IPS-18a (cell line): ENCODE results near the gene UBASH3A.

Source experiments
- H3K27ac ChIP-seq: one replicate; pipeline ENCODE4 v1.5.1; 2013; ENCODE audit warnings: low read length
- H3K27me3 ChIP-seq: one replicate; pipeline ENCODE4 v1.6.1; 2013; ENCODE audit warnings: mild to moderate bottlenecking, low read length; ENCODE audit not compliant: control insufficient read depth, insufficient read depth
- H3K36me3 ChIP-seq: one replicate; pipeline ENCODE4 v1.6.1; 2013; ENCODE audit warnings: low read depth, low read length; ENCODE audit not compliant: control insufficient read depth
- H3K4me1 ChIP-seq: one replicate; pipeline ENCODE4 v1.6.1; 2013; ENCODE audit warnings: low read depth, low read length; ENCODE audit not compliant: control insufficient read depth
- H3K4me3 ChIP-seq: one replicate; pipeline ENCODE4 v1.5.1; 2013; ENCODE audit warnings: low read length
- H3K9ac ChIP-seq: one replicate; pipeline ENCODE4 v1.6.1; 2013; ENCODE audit warnings: mild to moderate bottlenecking, low read length, moderate library complexity
- H3K9me3 ChIP-seq: one replicate; pipeline ENCODE4 v1.6.1; 2013; ENCODE audit warnings: low read depth, low read length; ENCODE audit not compliant: control insufficient read depth

UBASH3A gene

DNA sequence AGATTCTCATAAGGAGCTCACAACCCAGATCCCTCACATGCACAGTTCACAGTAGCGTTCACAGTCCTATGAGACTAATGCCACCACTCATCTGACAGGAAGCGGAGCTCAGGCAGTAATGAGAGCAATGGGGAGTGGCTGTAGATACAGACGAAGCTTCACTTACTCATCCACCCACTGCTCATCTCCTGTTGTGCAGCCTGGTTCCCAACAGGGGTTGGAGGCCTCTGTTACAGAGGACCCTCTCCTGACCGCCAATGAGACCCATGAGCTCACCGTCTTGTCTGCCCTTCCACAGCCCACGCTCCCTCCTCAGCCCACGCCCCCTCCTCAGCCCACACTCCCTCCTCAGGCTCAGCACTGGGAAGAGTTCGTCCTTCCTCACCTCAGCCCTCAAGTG is 52.8 kb downstream of the UBASH3A start:
- Histone ChIP-seq H3K4me3 (no peak overlapping the region), H3K9me3 (no peaks in the 10 kb centered on the region)

DNA sequence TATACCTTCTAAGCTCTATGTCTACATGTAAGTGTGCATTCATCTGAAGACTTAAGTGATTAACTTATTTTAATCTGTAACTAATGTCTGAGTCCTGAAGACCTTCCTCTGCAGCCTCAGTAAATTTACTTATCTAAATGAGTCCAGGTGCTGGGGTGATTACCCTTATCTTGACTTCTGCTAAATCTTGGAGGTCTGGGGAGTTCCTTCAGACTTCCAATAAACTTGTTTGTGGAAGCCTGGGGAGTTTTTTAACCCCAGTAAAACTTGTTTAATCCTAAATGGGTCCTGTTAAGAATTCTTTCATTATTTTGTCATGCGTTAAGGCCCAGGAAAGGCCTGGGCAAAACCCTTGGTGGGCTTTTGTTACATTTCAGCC is 55.4 kb downstream of the UBASH3A start:
- no peaks in the 10 kb centered on the region for H3K9me3 ChIP-seq
- H3K9ac ChIP-seq = no peak overlapping the region
- H3K27me3 ChIP-seq = no peaks in the 10 kb centered on the region
- no peak overlapping the region for H3K4me3 ChIP-seq
- H3K27ac ChIP-seq = no peak overlapping the region
- peaks cover 30% of the 10 kb centered on the region for H3K4me1 ChIP-seq
- no peaks in the 10 kb centered on the region for H3K36me3 ChIP-seq

More for the DNA sequence above, 52.8 kb downstream of the UBASH3A start:
- Histone ChIP-seq H3K27ac (no peak overlapping the region), H3K36me3 (no peaks in the 10 kb centered on the region), H3K9ac (no peak overlapping the region), H3K4me1 (peaks cover 10% of the 10 kb centered on the region), H3K27me3 (no peaks in the 10 kb centered on the region)

DNA sequence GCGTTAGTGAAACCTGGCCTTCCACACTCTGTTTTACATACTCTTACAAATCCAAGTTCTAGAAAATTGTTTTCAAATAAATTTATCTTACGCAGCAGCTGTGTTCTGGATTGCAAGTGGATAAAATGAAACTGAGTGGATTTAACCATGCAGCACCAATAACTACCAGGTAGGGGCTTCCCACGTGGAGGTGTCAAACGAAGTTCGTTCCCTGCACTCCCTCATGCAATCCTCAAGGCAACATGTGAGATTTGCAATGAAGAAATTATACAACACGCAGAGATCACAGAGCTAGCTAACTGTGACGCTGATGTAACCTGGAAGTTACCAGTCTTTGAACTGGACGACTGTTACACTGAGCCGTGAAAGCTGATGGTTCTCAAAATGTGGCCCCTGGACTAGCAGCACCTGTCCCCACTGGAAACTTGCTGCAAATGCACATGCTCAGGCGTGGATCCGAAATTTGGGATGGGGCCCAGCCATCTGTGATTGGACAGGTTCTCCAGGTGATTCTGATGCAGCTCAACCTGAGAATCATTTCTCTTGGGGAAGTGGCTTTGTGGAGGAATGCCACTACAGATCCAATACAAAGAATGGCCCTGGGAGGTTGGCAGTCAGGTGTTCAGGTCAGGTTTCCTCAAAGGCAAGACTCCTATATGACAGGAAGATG is 56.0 kb downstream of the UBASH3A start:
- no peaks in the 10 kb centered on the region for H3K9me3 ChIP-seq
- H3K36me3 ChIP-seq = no peaks in the 10 kb centered on the region
- H3K27ac ChIP-seq = no peak overlapping the region
- H3K4me3 ChIP-seq = no peak overlapping the region
- no peak overlapping the region for H3K9ac ChIP-seq
- H3K4me1 ChIP-seq = peaks cover 30% of the 10 kb centered on the region
- H3K27me3 ChIP-seq = no peaks in the 10 kb centered on the region

DNA sequence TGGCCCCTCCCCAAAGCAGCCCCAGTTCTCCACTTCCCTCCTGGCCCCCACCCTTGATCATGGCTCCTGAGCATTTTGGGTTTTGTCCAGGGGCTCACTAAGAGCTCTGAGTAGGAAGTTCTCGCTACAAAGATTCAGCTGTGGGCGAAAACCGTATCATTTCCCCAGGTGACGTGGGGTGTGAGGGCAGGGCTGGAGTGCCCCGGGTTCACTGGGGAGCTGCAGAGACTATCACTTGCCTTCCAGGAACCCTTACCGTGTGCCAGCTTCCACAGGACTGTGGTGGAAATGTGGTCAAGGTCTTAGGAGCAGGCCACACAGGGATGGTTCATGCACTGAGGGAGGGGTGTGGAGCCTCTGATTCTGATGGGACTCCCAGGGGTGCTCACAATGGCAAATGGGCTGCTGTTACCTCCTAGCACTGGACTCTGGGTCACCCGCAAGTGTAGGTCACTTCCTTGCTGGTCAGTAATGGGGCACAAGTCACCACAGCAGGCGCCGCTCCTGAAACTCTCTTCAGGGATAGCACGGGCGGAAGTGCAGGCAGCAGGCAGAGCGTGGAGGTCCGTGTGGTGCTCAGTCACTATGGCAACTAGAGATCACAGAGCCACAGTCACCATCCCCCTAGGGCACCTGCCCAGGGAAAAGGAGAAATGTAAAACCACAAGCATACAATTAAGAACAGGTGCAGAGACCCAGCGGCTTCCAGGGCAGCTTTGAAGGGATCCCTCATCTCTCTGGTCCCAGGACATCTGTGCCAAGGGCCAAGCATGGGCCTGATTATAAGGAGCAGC is 56.9 kb downstream of the UBASH3A start:
- no peaks in the 10 kb centered on the region for H3K36me3 ChIP-seq
- H3K27me3 ChIP-seq = no peaks in the 10 kb centered on the region
- no peak overlapping the region for H3K9ac ChIP-seq
- no peak overlapping the region for H3K4me3 ChIP-seq
- H3K27ac ChIP-seq = no peak overlapping the region
- no peaks in the 10 kb centered on the region for H3K9me3 ChIP-seq
- peaks cover 30% of the 10 kb centered on the region for H3K4me1 ChIP-seq

DNA sequence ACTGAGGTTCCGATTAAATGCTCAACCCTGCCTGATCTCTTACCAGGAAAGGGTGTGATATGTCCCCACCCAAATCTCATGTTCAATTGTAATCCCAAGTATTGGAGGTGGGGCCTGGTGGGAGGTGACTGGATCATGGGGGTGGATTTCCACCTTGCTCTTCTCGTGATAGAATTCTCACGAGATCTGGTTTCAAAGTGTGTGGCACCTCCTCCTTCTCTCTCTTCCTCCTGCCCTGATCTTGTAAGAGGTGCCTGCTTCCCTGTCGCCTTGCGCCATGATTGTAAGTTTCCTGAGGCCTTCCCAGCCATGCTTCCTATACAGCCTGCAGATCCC is 57.5 kb downstream of the UBASH3A start:
- H3K36me3 ChIP-seq = no peaks in the 10 kb centered on the region
- H3K27me3 ChIP-seq = no peaks in the 10 kb centered on the region
- peaks cover 30% of the 10 kb centered on the region for H3K4me1 ChIP-seq
- no peaks in the 10 kb centered on the region for H3K9me3 ChIP-seq
- no peak overlapping the region for H3K4me3 ChIP-seq
- no peak overlapping the region for H3K9ac ChIP-seq
- H3K27ac ChIP-seq = no peak overlapping the region

DNA sequence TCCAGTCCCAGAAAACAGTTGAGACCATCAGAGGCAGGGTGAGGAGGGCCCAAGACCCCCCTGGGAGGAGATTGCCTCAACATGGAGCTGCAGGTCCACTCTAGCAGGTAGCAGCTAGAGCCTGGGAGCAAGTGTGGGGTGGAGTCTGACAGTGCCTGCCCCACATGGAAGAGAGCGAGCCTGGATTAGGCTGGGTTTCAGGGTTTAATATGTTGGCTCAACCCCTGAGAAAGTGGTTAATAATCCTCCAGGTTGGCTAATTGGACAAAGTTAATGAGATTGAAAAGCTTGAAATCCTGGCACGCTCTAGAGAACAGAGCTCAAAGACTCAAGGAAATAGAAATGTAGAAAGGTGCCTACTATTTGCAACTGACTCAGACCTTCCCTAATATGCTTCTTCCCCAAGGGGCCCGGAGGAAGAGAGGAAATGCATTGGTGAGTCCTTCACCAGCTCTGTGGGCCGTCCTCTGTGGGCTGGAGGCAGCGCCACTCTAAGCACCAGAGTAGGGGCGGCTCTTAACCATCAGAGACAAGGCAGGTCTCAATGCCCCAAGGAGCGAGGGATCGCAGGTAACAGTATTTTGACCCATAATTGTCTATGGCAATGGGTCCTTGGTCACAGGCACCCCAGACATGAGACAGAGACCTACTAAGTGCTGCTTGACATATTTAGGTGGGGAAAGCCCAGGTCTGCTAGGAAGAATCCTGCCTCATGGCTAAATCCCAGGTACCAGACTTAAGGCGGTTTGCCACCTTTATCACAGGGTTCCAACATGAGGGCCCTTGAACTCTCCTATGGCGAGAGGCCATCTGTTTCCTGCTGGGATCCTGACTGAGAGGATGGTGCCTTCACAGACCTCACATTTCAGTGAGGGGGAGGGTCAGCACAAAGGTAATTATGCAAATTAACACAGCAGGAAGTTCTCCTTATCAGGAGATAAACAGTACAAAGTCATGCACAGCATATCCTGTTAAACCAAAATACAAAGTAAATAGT is 58.5 kb downstream of the UBASH3A start:
- Histone ChIP-seq H3K36me3 (no peaks in the 10 kb centered on the region), H3K27ac (no peak overlapping the region), H3K27me3 (no peaks in the 10 kb centered on the region), H3K4me3 (no peak overlapping the region), H3K4me1 (peaks cover 32% of the 10 kb centered on the region), H3K9ac (no peak overlapping the region), H3K9me3 (no peaks in the 10 kb centered on the region)

DNA sequence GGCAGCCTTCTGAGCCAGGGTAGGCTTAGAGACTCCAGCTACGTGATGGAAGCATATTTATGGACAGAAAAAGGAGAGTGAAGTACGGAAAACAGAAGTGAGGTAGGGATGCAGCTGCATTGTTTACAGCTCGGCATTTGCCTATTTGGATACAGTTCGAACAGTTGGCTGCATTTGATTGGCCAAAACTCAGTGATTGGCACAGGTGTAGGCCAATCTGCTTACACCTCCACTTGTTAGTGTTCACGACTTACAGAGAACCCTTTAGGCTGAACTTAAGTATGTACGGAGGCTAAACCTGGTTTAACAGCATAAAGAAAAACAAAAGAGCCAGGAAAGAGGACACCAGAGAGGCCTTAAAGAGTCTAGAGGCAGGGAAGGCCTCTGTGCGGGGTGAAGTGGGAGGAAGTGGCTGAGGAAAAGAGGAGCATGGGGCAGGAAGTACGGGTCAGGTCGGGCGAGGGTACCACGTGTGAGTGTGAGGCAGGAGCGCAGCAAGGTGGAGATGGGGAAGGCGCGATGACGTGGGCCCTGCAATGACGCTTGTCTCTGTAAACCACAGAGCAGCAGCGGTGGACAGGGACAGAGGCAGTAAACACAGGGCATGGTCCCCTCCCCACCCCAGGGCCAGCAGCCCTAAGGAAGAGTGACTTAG is 60.3 kb downstream of the UBASH3A start:
- Histone ChIP-seq H3K27ac (no peak overlapping the region), H3K4me3 (no peak overlapping the region), H3K9ac (no peak overlapping the region), H3K36me3 (no peaks in the 10 kb centered on the region), H3K27me3 (no peaks in the 10 kb centered on the region), H3K4me1 (peaks cover 38% of the 10 kb centered on the region), H3K9me3 (no peaks in the 10 kb centered on the region)

DNA sequence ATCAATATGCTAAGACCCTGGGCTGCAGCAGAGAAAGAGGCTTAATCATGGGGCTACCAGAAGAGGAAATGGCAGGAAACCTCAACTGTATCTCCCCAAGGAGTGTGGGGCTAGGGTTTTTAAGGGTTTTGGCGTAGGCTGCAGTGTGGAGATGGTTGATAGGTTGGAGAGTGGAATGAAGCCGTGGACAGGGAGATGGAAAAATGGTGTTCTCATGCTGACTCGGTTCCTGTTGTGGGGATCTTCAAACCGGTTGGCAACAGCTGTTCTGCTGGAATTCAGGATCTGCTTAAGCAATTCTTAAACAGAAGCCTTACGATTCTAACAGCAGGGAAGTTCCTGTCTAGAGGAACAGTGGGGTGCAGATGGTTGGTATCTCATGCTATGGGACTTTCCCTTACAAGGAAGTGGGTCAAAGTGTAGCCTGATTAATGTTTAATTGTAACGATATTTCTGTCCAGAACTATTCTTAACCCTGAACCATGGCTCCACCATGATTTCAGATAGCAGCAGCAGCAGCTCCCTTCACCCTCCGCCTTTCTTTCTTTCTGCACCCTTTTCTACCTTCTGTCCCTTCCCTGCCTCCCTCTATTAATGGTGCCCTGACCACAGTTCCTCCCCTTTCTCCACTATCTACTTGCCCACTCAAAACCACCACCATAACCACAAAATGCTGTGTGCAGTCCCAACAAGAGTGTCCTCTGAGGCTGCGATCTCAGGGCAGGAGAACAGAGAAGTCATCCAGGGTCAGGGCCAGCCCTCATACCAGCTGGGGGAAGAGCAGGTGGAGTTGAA is 61.5 kb downstream of the UBASH3A start:
- Histone ChIP-seq H3K4me1 (peaks cover 38% of the 10 kb centered on the region), H3K27ac (no peak overlapping the region), H3K9me3 (no peaks in the 10 kb centered on the region), H3K4me3 (no peak overlapping the region), H3K36me3 (no peaks in the 10 kb centered on the region), H3K27me3 (no peaks in the 10 kb centered on the region), H3K9ac (no peak overlapping the region)

DNA sequence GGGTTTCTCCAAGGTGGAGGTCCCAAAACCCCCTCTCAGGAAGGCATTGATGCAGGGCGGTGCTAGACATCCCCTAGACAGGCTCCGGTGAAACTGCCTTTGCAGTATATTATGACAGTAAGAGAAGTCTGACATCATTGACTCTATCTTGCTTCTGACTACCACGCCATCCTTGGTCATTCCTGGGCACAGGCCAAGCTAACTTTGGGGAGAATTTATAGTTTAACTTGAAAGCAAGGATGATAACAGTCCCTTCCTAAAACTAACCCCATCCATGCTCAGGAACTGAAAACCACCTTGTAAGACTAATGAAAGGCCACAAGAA is 62.1 kb downstream of the UBASH3A start:
- Histone ChIP-seq H3K4me1 (peaks cover 34% of the 10 kb centered on the region), H3K36me3 (no peaks in the 10 kb centered on the region), H3K9me3 (no peaks in the 10 kb centered on the region), H3K9ac (no peak overlapping the region), H3K4me3 (no peak overlapping the region), H3K27ac (no peak overlapping the region), H3K27me3 (no peaks in the 10 kb centered on the region)

DNA sequence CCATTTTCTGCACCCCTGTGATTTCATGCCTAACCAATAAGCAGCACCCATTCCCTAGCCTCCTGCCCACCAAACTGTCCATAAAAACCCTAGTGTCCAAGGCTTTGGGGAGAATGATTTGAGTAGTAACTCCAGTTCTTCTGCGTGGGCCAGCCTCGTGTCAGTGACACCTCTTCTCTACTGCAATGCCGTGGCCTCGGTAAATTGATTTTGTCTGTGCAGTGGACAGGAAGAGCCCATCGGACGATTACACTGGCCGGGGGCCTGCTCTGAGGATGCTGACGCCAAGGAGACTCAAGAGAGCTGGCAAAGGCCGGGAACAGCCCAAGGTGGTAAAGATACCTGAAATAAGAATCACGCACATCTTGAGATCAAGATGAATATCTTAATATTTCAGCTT is 63.0 kb downstream of the UBASH3A start:
- Histone ChIP-seq H3K36me3 (no peaks in the 10 kb centered on the region), H3K27ac (no peak overlapping the region), H3K9me3 (no peaks in the 10 kb centered on the region), H3K4me1 (peaks cover 25% of the 10 kb centered on the region), H3K27me3 (no peaks in the 10 kb centered on the region), H3K9ac (no peak overlapping the region), H3K4me3 (no peak overlapping the region)
